Activated CD8-positive, alpha-beta T cell treated with anti-CD3 and anti-CD28 coated beads for 36 hours (primary cell): Measurements from ENCODE around the gene LAGE3. TPM values are rescaled to one million over a fixed set of nuclear protein-coding genes. Genes with fewer than 3 reads are reported as not detected.

Experiments used
- ATAC-seq: fragments of 200-7000 bp; cut with Tn5 transposase; one replicate; pipeline ENCODE4 v1.10.0; 2021; ENCODE audit warnings: mild to moderate bottlenecking, moderate library complexity
- CTCF ChIA-PET: fragments of 350-600 bp; sonication (Branson Sonifier 250); formaldehyde crosslinking; loops from one replicate; lab custom pipeline; 2021; ENCODE audit warnings: antibody characterized with exemption; lab: Charles Lee
- POLR2A ChIA-PET: fragments of 350-600 bp; sonication (Branson Sonifier 250); formaldehyde crosslinking; loops from one replicate; lab custom pipeline; 2021; ENCODE audit warnings: antibody characterized with exemption; lab: Charles Lee
- DNase-seq: peaks from one replicate; pipeline ENCODE4 v3.0.0-alpha.2; 2020
- H3K27ac Mint-ChIP-seq: one replicate; pipeline ENCODE4 v1.8.0; 2021; ENCODE audit warnings: mild to moderate bottlenecking, mixed read lengths
- H3K27me3 Mint-ChIP-seq: one replicate; pipeline ENCODE4 v1.8.0; 2021; ENCODE audit warnings: mixed read lengths
- H3K36me3 Mint-ChIP-seq: one replicate; pipeline ENCODE4 v1.8.0; 2021; ENCODE audit warnings: low read depth, mixed read lengths
- H3K4me1 Mint-ChIP-seq: one replicate; pipeline ENCODE4 v1.8.0; 2021; ENCODE audit warnings: low read depth, mixed read lengths
- H3K4me3 Mint-ChIP-seq: one replicate; pipeline ENCODE4 v1.8.0; 2021; ENCODE audit warnings: mild to moderate bottlenecking, moderate library complexity, mixed read lengths
- H3K9me3 Mint-ChIP-seq: one replicate; pipeline ENCODE4 v1.8.0; 2021; ENCODE audit warnings: mixed read lengths
- CTCF ChIP-seq: fragments of 200-600 bp; IDR thresholded peaks from one replicate; pipeline ENCODE4 v1.8.0; 2022; ENCODE audit warnings: antibody characterized with exemption, mild to moderate bottlenecking
- intact Hi-C: fragments of 100-400 bp; cut with micrococcal nuclease; formaldehyde crosslinking; loops from one replicate; pipeline ENCODE4 v1.10.0; 2022
- total RNA-seq, 2 experiments: library from RNA; stranded (reverse); gene quantifications; one replicate each; pipeline ENCODE4 v1.2.3, GENCODE V29; 2021

Gene LAGE3
- total RNA-seq, result 10 to 100 TPM; 49.8 to 50.1 TPM

GRCh38 chrX:154478728-154479622, at the start of gene LAGE3:
Gene LAGE3 (minus strand): TSS chrX:154479281. CDS start chrX:154478915, 366 bp downstream.
- H3K4me3 Mint-ChIP-seq, result peak within 1 kb of the TSS; percentile 75
- DNase-seq (peak; percentile 94), ATAC-seq (peak; percentile 93)
- H3K27ac Mint-ChIP-seq, result peak within 1 kb of the TSS; percentile 92
- no peaks in the 10 kb centered on the region for H3K9me3 Mint-ChIP-seq
- CTCF ChIA-PET, result no interaction called here
- no peaks in the 10 kb centered on the region for H3K27me3 Mint-ChIP-seq
- peaks cover 16% of the 10 kb centered on the region for H3K4me1 Mint-ChIP-seq
- peaks cover 9% of the 10 kb centered on the region for H3K36me3 Mint-ChIP-seq
- no peak for TF ChIP-seq CTCF
- POLR2A ChIA-PET, result interaction anchor here (0.9 to 2.6 kb wide), 4 partner anchors 8 to 80 kb away, joined by 3 to 14 read pairs (median 4); partner anchors contain the start of gene RPL10
- intact Hi-C loops, result no loop called here

- peaks cover 3% of the 10 kb centered on the region for H3K36me3 Mint-ChIP-seq
- H3K27ac Mint-ChIP-seq, result peak overlapping the region; percentile 64
- H3K4me3 Mint-ChIP-seq, result no peak overlapping the region
- peak; percentile 79 for DNase-seq
- TF ChIP-seq CTCF, result peak; percentile 21
- H3K9me3 Mint-ChIP-seq, result no peaks in the 10 kb centered on the region
- ATAC-seq, result peak; percentile 95
- CTCF ChIA-PET, result interaction anchor here (0.9 to 1.7 kb wide), 9 partner anchors 9 to 83 kb away, joined by 3 to 8 read pairs (median 4); partner anchors contain the start of genes FAM50A and SLC10A3
- H3K4me1 Mint-ChIP-seq, result peaks cover 20% of the 10 kb centered on the region
- POLR2A ChIA-PET, result interaction anchor here (0.9 to 1.5 kb wide), 6 partner anchors 8 to 128 kb away, joined by 3 to 5 read pairs (median 4); partner anchors contain the start of gene UBL4A
- intact Hi-C loops, result no loop called here
- no peaks in the 10 kb centered on the region for H3K27me3 Mint-ChIP-seq
Observed at GRCh38 chrX:154526901-154527675, 48.0 kb upstream of the LAGE3 start.

GRCh38 chrX:154525606-154526490, 46.8 kb upstream of the LAGE3 start:
- ChIA-PET POLR2A (interaction anchor here (1.1 to 1.3 kb wide), 2 partner anchors 16 to 124 kb away, joined by 3 to 5 read pairs; no protein-coding TSS in a partner anchor), CTCF (interaction anchor here (1.2 to 1.7 kb wide), 3 partner anchors 12 to 48 kb away, joined by 3 to 7 read pairs (median 4); partner anchors contain the start of gene SLC10A3)
- Mint-ChIP-seq H3K4me3 (no peak overlapping the region), H3K27ac (peak overlapping the region; percentile 55), H3K4me1 (peaks cover 20% of the 10 kb centered on the region), H3K9me3 (no peaks in the 10 kb centered on the region), H3K27me3 (no peaks in the 10 kb centered on the region), H3K36me3 (no peaks in the 10 kb centered on the region)
- DNase-seq (no peak), ATAC-seq (no peak)
- intact Hi-C loops, result no loop called here
- TF ChIP-seq CTCF, result no peak

- Mint-ChIP-seq H3K36me3 (peaks cover 4% of the 10 kb centered on the region), H3K27ac (no peak overlapping the region), H3K4me3 (no peak overlapping the region), H3K27me3 (no peaks in the 10 kb centered on the region), H3K9me3 (no peaks in the 10 kb centered on the region), H3K4me1 (peaks cover 7% of the 10 kb centered on the region)
- POLR2A ChIA-PET, result no interaction called here
- ATAC-seq (no peak), DNase-seq (no peak)
- intact Hi-C loops, result no loop called here
- CTCF ChIA-PET, result no interaction called here
- TF ChIP-seq CTCF, result no peak
Observed at GRCh38 chrX:154519389-154519788, 40.3 kb upstream of the LAGE3 start.
